RKO (cell line): ENCODE data around the gene IRF4.
"Not testable (repeated sequence)": the region's sequence is repeated elsewhere in the genome, so short reads cannot be mapped to it uniquely, and the experiment has no call there.

Source experiments
- DNase-seq: peaks from one replicate; pipeline ENCODE4 v3.0.0-alpha.2; 2016; ENCODE audit warnings: low spot score

Gene IRF4

DNA sequence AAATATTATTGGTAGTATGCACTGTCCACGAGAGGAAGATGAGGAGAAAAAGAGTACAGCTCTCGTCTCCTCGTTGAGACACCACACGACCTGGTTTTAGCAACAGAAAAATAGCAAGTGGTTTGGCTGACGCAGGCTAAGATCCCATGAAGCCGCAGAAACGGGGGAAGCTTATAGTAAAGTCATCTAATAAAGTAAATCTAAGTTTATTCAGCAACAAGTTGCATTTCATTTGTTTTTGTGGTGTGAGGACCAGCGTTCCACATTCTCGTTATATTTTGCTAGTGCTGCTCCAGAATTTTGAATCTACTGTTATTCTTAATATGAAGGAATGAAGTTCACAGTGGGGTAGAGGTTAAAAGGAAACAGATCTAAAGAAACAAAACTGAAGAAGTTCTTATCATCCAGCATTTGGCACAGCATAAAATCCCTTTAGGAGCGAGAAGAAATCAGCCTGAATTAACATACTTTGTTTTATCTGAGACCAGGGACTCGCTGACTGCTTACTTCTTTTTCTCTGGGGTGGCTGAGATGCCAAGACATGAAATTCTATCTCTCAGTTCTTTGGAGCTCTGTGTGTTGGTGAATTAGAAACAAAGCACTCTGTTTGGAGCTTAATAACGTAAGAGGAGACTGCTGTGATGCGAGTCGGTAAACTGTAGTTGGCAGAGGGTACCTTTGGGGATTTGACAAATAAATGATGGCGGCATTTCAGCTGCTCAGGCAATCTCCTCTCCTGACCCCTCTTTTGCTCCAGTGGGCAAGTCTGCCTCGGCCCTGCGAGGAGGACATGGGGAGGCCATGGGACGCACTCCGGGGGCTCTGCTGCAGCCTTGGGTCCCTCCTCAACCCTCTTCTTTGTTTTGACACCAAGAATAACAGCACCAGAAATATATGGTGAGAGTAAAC is 24.9 kb upstream of the IRF4 start:
- DNase-seq: no peak

DNA sequence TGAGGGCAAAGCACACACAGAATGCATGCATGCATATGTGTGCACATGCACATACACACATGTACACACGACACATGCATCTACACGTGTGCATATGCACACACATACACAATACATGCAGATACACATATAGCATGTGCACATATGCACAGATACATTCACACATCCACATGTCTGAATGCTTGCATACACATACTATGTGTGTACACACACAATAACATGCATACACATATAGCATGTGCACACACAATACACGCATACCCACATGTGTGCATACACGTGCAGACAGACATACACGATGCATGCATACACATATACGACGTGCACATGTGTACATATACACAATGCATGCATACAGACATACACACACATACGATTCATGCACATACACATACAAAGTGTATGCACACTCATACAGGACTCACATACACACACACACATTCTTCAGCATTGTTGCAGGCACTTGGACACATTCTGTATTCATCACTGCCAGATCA is 24.2 kb upstream of the IRF4 start:
- DNase-seq: no peak

DNA sequence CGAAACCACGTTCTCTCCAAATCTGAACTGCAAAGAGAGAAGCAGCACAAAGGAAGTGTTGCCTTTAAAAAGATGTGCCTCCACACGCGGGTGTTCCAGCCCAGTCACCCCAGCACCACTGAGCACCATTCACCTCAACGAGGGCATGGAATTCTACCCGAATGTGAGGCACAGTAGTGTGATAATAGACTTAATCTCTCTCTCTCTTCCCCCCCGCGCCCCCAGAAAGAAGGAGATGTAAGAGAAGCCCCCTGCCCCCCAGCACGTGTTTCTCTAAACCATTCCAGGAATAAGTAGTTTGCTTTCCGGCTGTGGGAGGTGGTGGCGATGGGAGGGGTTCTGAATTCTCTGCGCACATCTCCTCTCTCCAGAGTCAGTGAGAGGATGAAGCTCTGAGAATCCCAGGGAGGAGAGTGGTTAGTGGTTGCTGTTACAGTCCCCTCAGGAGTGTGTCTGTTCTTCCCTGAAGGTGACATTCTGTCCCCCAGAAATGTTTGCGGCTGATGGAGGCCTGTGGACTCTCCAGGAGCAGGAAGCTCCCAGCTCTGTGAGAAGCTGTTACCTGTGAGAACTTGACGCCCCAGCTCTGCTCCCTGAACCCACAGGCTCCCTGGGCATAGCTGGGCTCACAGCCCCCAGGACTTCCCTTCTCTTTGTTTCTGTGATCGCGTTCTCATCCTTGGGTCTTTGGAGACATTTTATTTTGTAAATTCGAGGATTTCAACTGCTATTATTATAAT is 23.5 kb upstream of the IRF4 start:
- no peak for DNase-seq

DNA sequence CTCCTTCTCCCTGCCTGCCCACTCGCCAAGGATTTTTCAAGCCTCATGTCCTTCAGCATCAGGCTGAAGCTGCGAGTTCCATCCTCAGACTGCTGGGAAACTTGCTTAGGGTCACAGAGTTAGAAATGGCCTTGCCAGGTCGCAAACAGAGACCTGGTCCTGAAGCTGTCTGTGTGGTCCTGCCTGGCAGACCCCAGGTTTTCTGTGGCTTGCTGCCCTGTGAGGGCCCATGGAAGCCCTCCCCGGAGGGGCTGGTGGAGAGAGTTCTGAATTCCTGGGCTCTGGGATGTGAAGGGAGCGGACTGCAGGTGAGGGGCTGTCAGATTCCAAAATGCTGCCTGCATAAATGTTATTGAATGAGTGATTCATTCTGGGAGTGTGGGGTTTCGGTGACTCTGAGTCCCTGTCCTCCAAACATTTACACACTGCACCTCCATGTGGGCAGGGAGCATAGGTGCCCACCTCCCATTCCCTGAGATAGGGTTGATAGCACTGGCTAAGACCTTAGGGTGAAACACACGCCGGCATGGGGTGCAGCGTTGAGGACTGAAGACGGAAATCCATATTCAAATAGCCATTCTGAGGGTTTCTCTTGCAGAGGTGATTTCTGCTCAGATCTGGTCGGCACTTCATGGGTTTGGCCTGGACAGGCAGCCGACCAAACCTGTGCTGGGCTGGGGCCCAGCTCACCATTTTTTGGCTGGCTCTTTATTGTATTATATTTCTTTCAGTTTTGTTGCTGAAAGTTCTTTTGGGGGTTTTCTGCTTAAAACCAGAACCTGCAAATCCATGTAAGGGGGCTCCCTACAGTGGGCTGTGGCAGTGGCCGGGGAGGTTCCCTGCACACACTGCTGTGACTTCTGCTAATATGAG is 21.8 kb upstream of the IRF4 start:
- DNase-seq: no peak

DNA sequence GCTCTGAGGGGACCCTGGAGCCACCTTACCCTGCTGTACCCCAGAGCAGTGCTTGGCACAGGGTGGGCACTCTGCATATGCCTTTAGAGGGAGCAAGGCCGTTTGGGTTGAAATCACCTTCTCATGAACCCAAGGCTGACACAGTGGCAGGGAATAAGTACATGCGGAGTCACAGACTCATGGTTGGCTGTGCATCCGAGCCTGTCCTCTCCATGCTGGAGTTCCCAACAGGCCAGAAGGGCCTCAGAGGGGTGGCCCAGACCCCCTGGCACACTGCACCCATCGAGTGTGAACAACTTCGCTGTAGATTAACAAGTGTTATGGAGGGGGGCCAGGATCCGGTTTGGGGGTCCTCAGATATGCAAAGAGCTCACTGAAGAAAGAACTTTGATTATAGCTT is 21.0 kb upstream of the IRF4 start:
- no peak for DNase-seq

DNA sequence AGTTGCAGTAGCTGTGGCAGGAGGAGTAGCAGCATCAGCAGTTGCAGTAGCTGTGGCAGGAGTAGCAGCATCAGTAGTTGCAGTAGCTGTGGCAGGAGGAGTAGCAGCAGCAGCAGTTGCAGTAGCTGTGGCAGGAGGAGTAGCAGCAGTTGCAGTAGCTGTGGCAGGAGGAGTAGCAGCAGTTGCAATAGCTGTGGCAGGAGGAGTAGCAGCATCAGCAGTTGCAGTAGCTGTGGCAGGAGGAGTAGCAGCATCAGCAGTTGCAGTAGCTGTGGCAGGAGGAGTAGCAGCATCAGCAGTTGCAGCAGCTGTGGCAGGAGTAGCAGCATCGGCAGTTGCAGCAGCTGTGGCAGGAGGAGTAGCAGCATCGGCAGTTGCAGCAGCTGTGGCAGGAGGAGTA is 19.7 kb upstream of the IRF4 start:
- not testable (repeated sequence) for DNase-seq

DNA sequence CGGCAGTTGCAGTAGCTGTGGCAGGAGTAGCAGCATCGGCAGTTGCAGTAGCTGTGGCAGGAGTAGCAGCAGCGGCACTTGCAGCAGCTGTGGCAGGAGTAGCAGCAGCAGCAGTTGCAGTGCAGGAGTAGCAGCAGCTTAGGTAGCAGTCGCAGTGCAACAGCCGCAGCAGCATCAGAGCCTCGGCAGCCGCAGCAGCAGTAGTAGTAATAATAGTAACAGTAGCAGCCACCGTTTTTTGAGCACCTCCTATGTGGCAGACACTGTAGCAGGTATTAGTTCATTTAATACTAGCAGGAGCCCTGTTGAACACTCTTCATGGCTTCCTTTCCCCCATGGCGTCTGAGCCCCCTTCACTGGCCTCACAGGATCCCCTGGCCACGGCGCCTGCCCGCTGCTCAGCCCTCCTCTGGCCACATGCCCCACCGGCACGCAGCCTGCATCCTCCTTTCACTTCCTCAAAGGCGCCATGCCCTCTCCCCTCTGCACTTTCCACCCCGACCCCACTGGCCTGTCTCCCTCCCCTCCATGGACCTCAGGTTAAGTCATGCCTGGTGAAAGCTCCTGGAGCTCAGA is 19.1 kb upstream of the IRF4 start:
- no peak for DNase-seq

DNA sequence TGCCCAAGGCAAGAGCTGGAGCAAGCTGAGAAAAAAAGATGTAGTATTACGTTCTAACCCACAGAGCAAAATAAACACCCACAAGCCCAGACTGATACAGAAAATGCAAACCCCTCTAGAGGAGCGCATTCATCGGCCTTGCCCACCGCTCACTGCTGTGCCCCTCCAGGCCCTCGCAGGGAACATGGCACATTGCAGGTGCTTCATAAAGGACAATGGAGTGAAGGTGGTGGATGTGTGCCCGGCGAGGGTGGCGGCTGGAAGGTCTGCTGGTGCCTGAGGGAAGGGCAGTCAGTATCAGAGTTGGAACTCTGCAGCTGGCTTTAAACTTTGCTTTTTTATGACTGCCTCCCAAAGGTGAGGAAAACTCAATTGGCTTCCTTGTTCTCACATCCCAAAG is 18.5 kb upstream of the IRF4 start:
- DNase-seq: no peak

DNA sequence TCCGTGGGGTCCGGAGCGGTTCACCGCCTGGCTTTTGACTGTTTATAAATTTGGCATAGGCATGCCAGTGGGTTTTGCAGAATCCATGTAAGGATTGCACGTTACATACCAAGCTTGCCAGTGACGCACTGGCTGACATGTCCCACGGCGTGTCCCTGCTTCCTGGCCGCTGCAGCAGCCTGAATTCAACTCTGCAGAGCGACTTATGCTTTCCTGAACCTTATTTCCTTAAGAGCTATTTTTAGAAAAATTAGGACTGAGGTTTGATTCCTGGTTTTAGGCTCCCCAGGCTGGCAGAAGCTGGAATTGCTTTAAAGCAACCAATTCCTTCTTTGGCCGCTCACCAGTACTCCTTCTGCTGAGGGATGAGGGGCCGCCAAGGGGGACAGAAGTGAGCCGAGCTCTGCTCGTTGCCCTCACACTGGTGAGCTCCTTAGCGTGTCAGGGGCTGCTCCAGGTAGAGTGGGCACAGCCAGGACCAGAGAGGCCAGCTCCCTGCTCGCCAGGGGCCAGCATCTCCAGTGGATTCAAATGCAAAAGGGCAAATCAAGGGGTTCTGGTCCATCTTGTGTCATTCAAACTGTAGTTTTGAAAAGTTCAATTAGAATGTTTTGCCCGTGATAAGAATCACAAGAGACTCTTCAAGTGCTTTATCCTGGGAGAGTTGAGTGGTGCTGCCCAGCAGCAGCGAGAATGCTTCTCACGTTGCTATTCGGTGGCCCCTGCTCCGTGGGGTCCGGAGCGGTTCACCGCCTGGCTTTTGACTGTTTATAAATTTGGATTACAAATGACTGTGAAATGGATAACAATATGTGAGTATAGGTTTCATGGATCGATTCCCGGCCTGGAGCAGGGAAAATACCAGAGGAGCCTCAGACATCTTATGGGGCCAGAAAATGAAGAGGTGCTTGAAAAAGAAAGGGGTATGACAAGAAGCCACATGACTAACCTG is 17.5 kb upstream of the IRF4 start:
- no peak for DNase-seq

DNA sequence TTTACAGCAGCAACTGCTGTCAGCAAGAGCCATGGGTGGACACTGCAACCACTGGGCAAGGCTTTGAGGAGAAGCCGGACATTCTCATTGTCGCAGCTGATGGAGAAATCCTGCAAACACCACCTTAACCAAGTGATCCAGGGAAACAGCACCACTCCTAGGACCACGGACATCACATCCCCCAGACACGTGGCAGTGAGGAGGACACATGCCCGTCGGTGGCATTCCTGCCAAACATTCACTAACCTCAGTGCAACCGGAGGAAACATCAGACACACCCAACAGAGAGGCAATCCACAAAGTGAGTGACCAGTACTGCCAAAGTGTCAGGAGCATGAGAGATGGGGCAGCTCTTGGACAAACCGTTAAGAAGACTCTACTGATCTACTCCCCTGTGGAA is 16.6 kb upstream of the IRF4 start:
- no peak for DNase-seq

DNA sequence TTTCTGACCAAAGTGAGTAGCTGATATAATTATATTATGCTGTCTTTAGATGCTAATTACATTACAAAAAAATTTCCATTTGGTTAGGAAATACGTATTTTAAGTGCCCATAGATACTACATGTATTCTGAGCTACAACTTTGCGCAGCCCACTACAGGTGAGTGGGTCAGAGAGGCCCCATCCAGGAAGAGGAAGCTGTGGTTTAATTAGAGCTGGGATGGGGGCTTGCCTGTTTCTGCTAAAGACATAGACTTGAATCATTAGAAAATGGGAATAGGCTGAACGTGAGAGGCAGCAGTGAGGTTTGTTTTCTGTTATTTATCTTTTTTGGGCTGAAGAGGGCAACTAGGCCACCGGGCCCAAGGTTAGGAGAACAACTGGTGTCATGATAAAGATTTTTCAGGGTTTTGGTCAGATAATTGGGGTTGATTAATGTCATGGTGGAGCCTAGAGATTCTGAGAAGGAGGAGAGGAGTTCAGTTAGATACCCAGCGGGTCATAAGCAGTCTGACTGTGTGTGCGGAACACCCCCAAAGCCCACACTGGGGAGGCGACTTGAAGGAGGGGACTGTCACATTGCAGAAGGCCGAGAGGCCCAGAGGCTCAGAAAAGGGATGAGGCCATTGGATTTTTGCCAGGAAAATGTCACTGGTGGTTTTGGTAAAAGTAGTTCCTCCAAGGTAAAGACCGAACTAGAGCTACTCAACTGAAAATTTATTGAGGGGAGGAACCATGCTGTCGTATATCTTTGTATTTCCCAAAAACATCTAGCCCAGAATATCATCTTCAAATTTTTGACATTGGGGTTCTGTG is 14.5 kb upstream of the IRF4 start:
- no peak for DNase-seq

DNA sequence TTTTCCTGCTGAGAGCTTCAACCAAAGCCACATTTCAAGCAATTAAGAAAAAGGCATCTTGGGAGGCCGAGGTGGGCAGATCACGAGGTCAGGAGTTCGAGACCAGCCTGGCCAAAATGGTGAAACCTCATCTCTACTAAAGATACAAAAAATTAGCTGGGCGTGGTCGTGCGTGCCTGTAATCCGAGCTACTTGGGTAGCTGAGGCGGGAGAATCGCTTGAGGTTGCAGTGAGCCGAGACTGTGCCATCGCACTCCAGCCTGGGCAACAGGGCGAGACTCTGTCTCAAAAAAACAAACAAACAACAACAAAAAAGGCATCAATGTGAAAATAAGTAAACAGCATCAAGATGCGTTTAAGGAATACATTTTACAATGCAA is 13.9 kb upstream of the IRF4 start:
- DNase-seq: not testable (repeated sequence)

DNA sequence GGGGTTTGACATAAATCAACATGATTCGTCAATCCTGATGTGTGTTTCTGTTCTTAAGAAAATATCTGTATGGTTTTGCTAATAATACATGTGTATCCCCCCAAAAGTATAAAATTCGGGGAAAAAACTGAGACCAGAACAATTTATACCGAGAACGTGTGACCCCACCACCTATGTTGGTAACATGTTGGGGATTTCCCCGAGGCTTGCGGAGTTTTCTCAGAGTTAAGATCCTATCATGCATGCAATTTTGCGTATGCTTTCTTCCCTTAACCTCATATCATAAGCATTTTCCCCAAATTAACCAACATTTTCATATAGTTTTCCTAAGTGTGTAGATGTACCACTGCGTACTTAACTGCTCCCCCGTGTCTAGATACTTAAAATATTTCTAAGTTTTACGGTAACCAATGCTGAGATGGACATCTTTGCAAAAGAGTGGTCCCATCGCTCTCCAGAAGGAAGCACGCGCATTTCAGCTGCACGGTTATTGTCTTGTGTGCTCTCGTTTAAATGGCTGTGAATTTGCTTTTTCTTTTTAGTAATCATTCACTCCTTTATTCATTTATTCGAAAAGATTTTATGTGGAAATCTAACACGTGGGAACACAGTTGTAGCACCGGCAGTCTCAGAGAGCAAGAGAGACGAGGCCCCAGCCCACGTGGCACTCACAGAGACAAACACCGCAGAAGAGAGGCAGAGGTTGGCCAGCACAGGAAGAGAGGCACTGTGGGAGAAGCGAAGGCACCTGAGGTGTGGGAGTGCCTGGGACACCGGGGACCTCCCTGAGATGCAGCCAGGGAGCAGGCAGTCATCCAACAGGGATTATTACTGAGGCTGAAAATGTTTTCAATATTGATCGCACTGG is 13.2 kb upstream of the IRF4 start:
- no peak for DNase-seq

DNA sequence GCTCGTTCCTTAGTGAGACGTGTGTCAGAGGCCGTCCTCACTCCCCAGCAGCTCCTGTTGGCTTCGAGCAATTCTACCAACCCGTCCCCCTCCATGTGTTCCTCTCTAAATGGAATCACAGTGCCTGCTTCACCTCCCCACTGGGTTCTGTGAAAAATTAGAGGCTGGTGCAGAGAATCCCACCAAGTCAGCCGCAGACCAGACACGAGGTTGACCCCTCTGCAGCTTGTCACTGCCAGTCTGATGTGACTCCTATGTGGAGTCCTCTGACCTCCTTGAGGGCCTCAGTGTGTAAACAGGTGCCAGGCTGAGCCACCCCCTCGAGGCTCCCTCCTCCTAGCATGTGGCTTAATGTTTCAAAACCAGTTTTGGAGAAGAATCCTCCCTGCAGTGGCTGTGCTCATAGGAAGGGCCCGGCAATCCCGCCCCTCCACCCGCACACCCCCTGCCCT is 12.6 kb upstream of the IRF4 start:
- no peak for DNase-seq

DNA sequence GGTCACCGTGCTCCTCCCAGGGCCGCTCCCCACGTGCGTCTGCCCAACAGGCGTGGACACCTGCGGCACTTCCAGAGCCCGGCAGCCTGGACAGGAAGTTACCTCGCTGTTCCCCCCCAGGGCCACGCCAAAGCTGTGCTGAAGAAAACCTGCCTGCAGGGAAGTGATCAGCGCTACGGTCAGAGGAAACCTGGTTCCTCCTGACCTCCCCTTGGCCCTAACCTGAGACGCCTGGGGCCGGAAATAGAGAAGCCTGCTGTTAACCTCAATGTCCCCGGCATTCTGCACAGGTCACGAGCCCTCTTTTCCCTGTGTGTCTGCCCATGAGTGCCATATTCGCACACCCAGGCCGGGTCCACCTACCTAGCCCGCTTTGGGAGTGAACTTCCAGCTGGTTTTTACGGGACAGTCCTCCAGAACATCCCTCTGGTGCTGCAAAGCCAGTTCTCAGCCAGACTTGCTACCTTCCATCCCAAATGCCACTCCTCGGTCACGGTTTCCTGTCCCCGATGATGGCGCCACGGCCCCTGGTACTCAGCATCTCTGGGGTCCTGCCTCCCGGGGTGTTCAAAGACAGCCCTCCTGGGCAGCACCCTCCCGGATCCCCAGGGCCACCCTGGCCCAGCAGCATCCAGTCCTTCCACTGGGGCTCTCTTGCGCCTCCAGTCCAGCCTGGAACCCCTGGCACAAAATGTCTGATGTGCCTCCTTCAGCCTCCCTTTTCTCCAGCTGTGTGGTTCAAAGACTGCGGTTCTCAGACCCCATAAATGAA is 12.0 kb upstream of the IRF4 start:
- no peak for DNase-seq

DNA sequence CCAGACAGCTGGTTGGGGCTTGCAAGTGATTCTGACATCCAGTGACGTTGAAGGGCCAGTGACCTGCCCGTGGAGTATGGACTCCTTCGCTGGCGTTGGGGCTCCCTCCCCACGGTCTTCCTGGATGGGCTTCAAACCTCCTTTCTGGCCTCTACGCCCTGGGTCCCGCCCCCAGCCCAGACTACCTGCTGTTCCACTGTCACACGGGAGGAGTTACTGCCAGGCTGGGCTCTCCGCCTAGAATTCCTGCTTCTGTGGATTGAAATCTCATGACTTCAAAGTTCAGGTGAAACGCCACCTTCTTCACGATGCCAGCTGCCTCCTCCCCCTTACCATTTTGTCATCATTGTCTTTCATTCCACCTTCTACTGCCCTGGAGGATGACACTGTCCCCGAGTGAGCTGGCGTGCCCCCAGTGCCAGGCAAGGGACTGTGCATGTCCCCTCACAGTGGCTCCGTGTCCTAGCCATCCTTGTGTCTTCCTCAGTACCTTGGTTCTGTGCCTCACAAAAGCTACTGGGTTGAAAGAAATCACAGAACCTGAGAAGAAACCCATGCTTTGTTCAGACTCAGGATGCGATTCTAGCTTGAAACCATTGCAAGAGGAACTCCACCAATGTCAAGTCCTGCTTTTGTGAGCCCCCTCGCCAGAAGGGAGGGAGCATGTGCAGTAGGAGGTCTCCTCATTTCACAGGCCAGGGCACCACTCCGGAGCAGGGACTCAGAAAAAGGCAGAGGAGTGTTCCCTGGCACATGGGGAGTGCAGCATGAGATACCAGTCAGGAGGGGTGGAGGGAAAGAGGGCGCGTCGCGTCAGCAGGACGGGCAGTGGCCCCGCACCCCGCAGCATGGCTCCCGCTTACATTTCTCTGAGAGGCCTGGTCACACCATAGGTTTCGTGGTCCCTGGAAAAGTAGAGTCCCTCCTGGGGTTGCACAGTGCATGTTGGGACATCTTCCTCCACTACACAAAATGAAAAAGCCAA is 11.0 kb upstream of the IRF4 start:
- DNase-seq: no peak
